CD4-positive, alpha-beta memory T cell (primary cell): ENCODE measurements around the gene GCNT2. TPM values are rescaled to one million over a fixed set of nuclear protein-coding genes. Genes with fewer than 3 reads are reported as not detected.

Source experiments
- CTCF ChIA-PET: fragments of 350-600 bp; sonication (Branson Sonifier 250); formaldehyde crosslinking; loops from one replicate; lab custom pipeline; 2021; ENCODE audit warnings: inconsistent platforms; ENCODE audit not compliant: partially characterized antibody; lab: Charles Lee
- POLR2A ChIA-PET: fragments of 350-600 bp; sonication (Branson Sonifier 250); formaldehyde crosslinking; loops from one replicate; lab custom pipeline; 2021; ENCODE audit not compliant: partially characterized antibody; lab: Charles Lee
- DNase-seq, 5 donors: peaks; one replicate each; pipeline versions ENCODE4 v3.0.0 to v3.0.0-alpha.2; 2020 to 2022; ENCODE audit warnings: mixed read lengths in 1 of 5
- H3K27ac ChIP-seq: one replicate; pipeline ENCODE4 v1.7.0; 2013; ENCODE audit warnings: low read depth, low read length
- H3K27me3 ChIP-seq: 2 replicates; pipeline ENCODE4 v1.7.0; 2013; ENCODE audit warnings: mild to moderate bottlenecking, low read length, moderate library complexity; ENCODE audit not compliant: insufficient read depth
- H3K36me3 ChIP-seq: 2 replicates; pipeline ENCODE4 v1.7.0; 2013; ENCODE audit warnings: mild to moderate bottlenecking, low read length, moderate library complexity; ENCODE audit not compliant: insufficient read depth
- H3K4me1 ChIP-seq: 2 replicates; pipeline ENCODE4 v1.7.0; 2013; ENCODE audit warnings: mild to moderate bottlenecking, low read length, moderate library complexity; ENCODE audit not compliant: insufficient read depth
- H3K4me3 ChIP-seq, 2 donors: one replicate each; pipeline ENCODE4 v1.7.0; 2013; ENCODE audit warnings: low read length in 2 of 2, mild to moderate bottlenecking in 1 of 2
- H3K9me3 ChIP-seq, 2 donors: one replicate each; pipeline ENCODE4 v1.7.0; 2013; ENCODE audit warnings: low read length in 2 of 2, control low read depth in 1 of 2; ENCODE audit not compliant: control insufficient read depth in 1 of 2
- H3K27ac Mint-ChIP-seq, 7 donors: one replicate each; pipeline ENCODE4 v1.8.0; 2020 to 2021; ENCODE audit warnings: mixed read lengths in 7 of 7, mild to moderate bottlenecking in 6 of 7, inconsistent platforms in 3 of 7, moderate library complexity in 3 of 7
- H3K27me3 Mint-ChIP-seq, 2 donors: one replicate each; pipeline ENCODE4 v1.8.0; 2020 to 2021; ENCODE audit warnings: mixed read lengths in 2 of 2
- H3K36me3 Mint-ChIP-seq, 2 donors: one replicate each; pipeline ENCODE4 v1.8.0; 2020 to 2021; ENCODE audit warnings: mixed read lengths in 2 of 2, inconsistent platforms in 1 of 2, mild to moderate bottlenecking in 1 of 2
- H3K4me1 Mint-ChIP-seq, 4 donors: one replicate each; pipeline ENCODE4 v1.8.0; 2020 to 2021; ENCODE audit warnings: mixed read lengths in 4 of 4, mild to moderate bottlenecking in 1 of 4
- H3K4me3 Mint-ChIP-seq, 8 donors: one replicate each; pipeline ENCODE4 v1.8.0; 2020 to 2021; ENCODE audit warnings: mixed read lengths in 8 of 8, mild to moderate bottlenecking in 7 of 8, moderate library complexity in 6 of 8, inconsistent platforms in 3 of 8
- H3K9me3 Mint-ChIP-seq, 8 donors: one replicate each; pipeline ENCODE4 v1.8.0; 2020 to 2021; ENCODE audit warnings: mixed read lengths in 8 of 8, mild to moderate bottlenecking in 5 of 8, inconsistent platforms in 3 of 8, moderate library complexity in 1 of 8
- intact Hi-C: fragments of 100-400 bp; cut with micrococcal nuclease; formaldehyde crosslinking; loops from one replicate; pipeline ENCODE4 v1.15.1; 2023
- polyA plus RNA-seq, 2 donors: library from polyadenylated mRNA; unstranded; fragments of 300-500 nt; fragmentation: Illumina TruSeq; gene quantifications; one replicate each; pipeline ENCODE4 v1.2.3, GENCODE V29; 2021
- total RNA-seq, 2 experiments: library from RNA; stranded (reverse); gene quantifications; one replicate each; pipeline ENCODE4 v1.2.3, GENCODE V29; 2021

The GCNT2 gene
- total and polyA plus RNA-seq, 4 experiments from 2014 or later: 0.75 to 4.2 (median 2.2) TPM

DNA sequence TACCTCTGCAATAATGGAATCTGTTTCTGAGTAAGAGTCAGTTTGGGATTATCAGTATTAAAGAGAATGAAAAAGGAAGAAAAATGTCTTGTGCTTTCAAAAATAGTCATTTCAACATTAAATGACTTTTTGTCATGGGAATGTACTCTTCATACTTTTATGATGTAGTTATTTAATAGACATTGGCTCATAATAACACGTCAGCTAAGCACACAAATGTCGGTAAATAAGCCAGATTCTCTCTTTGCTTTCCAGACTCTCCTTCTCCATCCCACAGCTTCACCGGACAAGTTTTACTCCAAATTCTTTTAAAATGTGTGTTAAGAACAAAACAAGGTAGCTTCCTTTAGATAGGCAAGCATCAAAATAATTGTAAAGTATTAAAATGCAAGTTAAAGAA, 97.3 kb downstream of the GCNT2 start:
- POLR2A ChIA-PET: no interaction called here
- no peak for DNase-seq

DNA sequence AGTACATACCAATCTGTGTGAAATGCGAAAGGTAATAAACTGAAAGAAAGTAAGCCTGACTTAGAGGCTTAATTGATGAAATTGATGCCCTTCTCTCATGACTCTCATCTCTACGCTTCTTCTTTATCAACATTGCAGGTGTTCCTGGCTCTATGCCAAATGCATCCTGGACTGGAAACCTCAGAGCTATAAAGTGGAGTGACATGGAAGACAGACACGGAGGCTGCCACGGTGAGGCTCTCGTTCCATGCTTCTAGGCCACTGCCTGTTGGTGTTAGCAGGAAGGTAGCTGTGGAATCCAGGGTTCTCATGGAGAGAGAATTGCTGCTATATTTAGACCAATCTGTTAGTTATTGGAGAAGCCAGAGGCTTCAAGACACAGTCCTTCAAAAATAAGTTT, 100.1 kb downstream of the GCNT2 start:
- ChIA-PET POLR2A (no interaction called here), CTCF (no interaction called here)
- no peak overlapping the region for H3K4me3 Mint-ChIP-seq
- peaks cover 0 to 2% (median 0%) of the 10 kb centered on the region in 8 donors for H3K9me3 Mint-ChIP-seq
- H3K27me3 ChIP-seq: no peaks in the 10 kb centered on the region
- H3K4me3 ChIP-seq: no peak overlapping the region
- H3K36me3 ChIP-seq: no peaks in the 10 kb centered on the region
- DNase-seq: no peak
- H3K27me3 Mint-ChIP-seq: no peaks in the 10 kb centered on the region
- H3K4me1 ChIP-seq: no peaks in the 10 kb centered on the region
- H3K27ac ChIP-seq: no peak overlapping the region
- H3K4me1 Mint-ChIP-seq: no peaks in the 10 kb centered on the region
- peaks cover 20 to 36% of the 10 kb centered on the region in 2 donors for H3K36me3 Mint-ChIP-seq
- intact Hi-C loops: no loop called here
- H3K27ac Mint-ChIP-seq: no peak overlapping the region
- H3K9me3 ChIP-seq: no peaks in the 10 kb centered on the region

More for the DNA sequence above, 97.3 kb downstream of the GCNT2 start:
- peaks cover 13% of the 10 kb centered on the region in 2 donors for H3K36me3 Mint-ChIP-seq
- Histone ChIP-seq H3K27ac (no peak overlapping the region), H3K36me3 (no peaks in the 10 kb centered on the region), H3K4me3 (no peak overlapping the region), H3K9me3 (no peaks in the 10 kb centered on the region), H3K4me1 (no peaks in the 10 kb centered on the region), H3K27me3 (no peaks in the 10 kb centered on the region)
- H3K27ac Mint-ChIP-seq: no peak overlapping the region
- H3K9me3 Mint-ChIP-seq: peaks cover 0 to 2% (median 0%) of the 10 kb centered on the region in 8 donors
- intact Hi-C loops: no loop called here
- no peaks in the 10 kb centered on the region for H3K27me3 Mint-ChIP-seq
- no peak overlapping the region for H3K4me3 Mint-ChIP-seq
- peaks cover 0 to 3% (median 0%) of the 10 kb centered on the region in 4 donors for H3K4me1 Mint-ChIP-seq
- CTCF ChIA-PET: no interaction called here

DNA sequence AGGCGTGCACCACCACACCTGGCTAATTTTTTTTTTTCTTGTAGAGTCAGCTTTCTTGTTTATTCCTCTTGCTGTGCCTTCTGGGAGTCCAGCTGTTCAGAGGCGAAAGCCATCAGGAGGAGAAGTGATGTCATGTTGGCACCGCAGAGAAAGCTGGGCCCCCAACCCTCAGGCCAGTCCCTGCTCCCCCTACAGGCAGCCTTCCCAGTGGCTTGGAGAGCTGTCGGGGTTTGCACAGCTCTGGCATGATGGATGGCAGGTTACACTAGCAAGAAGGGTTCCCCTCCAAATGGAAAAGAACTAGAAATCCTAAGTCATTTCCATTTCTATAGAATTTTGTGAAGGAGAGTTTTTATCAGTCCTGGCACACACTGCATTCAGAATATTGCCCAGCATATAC, 100.7 kb downstream of the GCNT2 start:
- Mint-ChIP-seq H3K4me1 (no peaks in the 10 kb centered on the region), H3K27me3 (no peaks in the 10 kb centered on the region), H3K36me3 (peaks cover 24 to 42% of the 10 kb centered on the region in 2 donors), H3K9me3 (peaks cover 0 to 2% (median 0%) of the 10 kb centered on the region in 8 donors), H3K27ac (no peak overlapping the region), H3K4me3 (no peak overlapping the region)
- H3K27ac ChIP-seq: no peak overlapping the region
- ChIA-PET POLR2A (no interaction called here), CTCF (no interaction called here)
- no peak overlapping the region for H3K4me3 ChIP-seq
- no peaks in the 10 kb centered on the region for H3K4me1 ChIP-seq
- no peaks in the 10 kb centered on the region for H3K27me3 ChIP-seq
- H3K36me3 ChIP-seq: no peaks in the 10 kb centered on the region
- intact Hi-C loops: no loop called here
- no peak for DNase-seq
- H3K9me3 ChIP-seq: no peaks in the 10 kb centered on the region

DNA sequence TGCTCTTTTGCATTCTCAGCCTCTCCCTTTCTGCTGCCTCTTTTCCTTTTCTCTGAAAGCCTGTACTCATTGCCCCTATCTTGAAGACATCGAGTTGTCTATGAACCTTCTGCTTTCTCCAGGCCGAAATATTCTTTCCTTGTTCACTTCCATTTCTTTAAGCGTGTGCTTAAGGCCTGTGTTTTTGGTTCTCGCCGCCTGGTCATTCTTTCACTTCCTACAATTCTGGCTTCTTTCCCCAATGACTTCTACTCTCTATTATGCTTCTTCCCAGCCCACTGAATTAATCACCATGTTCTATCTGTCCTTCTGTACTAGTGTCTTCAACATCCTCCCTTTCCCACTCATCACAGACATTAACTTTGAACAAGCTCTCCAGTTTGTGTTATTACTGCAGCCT, 103.7 kb downstream of the GCNT2 start:
- peaks cover 0 to 2% (median 0%) of the 10 kb centered on the region in 8 donors for H3K9me3 Mint-ChIP-seq

DNA sequence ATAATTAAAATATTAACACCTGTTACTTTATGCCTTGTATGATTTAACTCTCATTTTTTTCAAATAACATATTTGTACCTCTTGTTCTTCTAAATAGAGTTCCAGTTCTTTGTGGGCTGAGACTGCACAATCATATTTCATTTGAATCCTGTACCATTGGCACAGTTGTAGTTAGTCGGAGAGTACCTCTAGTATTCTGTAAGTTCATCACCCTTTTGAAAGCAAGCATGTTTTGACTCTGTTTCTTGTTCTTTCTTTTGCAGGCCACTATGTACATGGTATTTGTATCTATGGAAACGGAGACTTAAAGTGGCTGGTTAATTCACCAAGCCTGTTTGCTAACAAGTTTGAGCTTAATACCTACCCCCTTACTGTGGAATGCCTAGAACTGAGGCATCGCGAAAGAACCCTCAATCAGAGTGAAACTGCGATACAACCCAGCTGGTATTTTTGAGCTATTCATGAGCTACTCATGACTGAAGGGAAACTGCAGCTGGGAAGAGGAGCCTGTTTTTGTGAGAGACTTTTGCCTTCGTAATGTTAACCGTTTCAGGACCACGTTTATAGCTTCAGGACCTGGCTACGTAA, 105.1 kb downstream of the GCNT2 start:
- DNase-seq: no peak
- H3K27ac ChIP-seq: no peak overlapping the region
- H3K27me3 ChIP-seq: no peaks in the 10 kb centered on the region
- Mint-ChIP-seq H3K9me3 (peaks cover 0 to 2% (median 0%) of the 10 kb centered on the region in 8 donors), H3K4me3 (no peak overlapping the region), H3K27ac (no peak overlapping the region), H3K36me3 (peaks cover 22 to 44% of the 10 kb centered on the region in 2 donors), H3K27me3 (no peaks in the 10 kb centered on the region), H3K4me1 (no peaks in the 10 kb centered on the region)
- H3K4me1 ChIP-seq: no peaks in the 10 kb centered on the region
- intact Hi-C loops: no loop called here
- ChIA-PET POLR2A (no interaction called here), CTCF (no interaction called here)
- no peak overlapping the region for H3K4me3 ChIP-seq
- no peaks in the 10 kb centered on the region for H3K9me3 ChIP-seq
- no peaks in the 10 kb centered on the region for H3K36me3 ChIP-seq

More for the DNA sequence above, 103.7 kb downstream of the GCNT2 start:
- H3K9me3 ChIP-seq: no peaks in the 10 kb centered on the region
- H3K4me1 ChIP-seq: no peaks in the 10 kb centered on the region
- no peak for DNase-seq
- no peak overlapping the region for H3K4me3 ChIP-seq
- no peaks in the 10 kb centered on the region for H3K27me3 ChIP-seq
- no peaks in the 10 kb centered on the region for H3K36me3 ChIP-seq
- Mint-ChIP-seq H3K4me1 (no peaks in the 10 kb centered on the region), H3K36me3 (peaks cover 24 to 47% of the 10 kb centered on the region in 2 donors), H3K4me3 (no peak overlapping the region), H3K27ac (no peak overlapping the region), H3K27me3 (no peaks in the 10 kb centered on the region)
- ChIA-PET POLR2A (no interaction called here), CTCF (no interaction called here)
- intact Hi-C loops: no loop called here
- H3K27ac ChIP-seq: no peak overlapping the region

DNA sequence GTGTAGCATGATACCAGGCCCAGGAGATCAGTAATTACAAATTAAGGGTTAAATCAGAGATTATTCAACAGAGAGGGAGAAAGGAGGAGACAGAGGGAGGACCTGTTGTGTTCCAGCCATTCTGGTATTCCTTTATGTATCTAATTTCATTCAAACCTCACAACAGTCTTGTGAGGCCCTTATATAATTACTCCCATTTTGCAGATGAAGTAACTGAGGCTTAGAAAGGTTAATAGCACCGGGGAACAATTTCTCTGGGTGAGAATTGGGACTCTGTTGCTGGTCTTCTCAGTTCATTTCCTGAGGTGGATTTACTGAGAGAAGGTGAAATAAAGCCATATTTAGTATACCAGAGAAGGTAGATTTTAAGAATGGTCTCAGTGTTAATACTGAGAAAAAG, 106.6 kb downstream of the GCNT2 start:
- no peak overlapping the region for H3K4me3 ChIP-seq
- intact Hi-C loops: no loop called here
- no peak overlapping the region for H3K27ac ChIP-seq
- H3K36me3 ChIP-seq: no peaks in the 10 kb centered on the region
- no peaks in the 10 kb centered on the region for H3K4me1 ChIP-seq
- Mint-ChIP-seq H3K4me3 (no peak overlapping the region), H3K27ac (no peak overlapping the region), H3K27me3 (no peaks in the 10 kb centered on the region), H3K4me1 (no peaks in the 10 kb centered on the region), H3K36me3 (peaks cover 13 to 36% of the 10 kb centered on the region in 2 donors), H3K9me3 (peaks cover 0 to 2% (median 0%) of the 10 kb centered on the region in 8 donors)
- H3K9me3 ChIP-seq: no peaks in the 10 kb centered on the region
- no peak for DNase-seq
- CTCF ChIA-PET: no interaction called here
- POLR2A ChIA-PET: no interaction called here
- H3K27me3 ChIP-seq: no peaks in the 10 kb centered on the region

DNA sequence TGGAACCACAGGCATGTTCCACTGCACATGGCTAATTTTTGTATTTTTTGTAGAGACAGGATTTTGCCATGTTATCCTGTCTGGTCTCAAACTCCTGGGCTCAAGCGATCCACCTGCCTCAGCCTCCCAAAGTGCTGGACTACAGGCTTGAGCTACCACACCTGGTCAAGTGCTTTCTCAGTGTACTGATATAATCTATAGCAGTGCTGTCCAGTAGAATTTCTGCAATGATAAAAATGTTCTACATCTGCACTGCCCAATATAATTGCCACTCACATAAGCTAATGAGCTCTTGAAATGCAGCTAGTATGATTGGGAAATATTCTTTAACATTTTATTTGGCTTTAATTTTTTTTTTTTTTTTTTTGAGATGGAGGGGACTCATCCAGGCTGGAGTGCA, 109.0 kb downstream of the GCNT2 start:
- Histone ChIP-seq H3K27me3 (no peaks in the 10 kb centered on the region), H3K27ac (no peak overlapping the region), H3K4me3 (no peak overlapping the region), H3K9me3 (no peaks in the 10 kb centered on the region), H3K4me1 (no peaks in the 10 kb centered on the region), H3K36me3 (no peaks in the 10 kb centered on the region)
- intact Hi-C loops: no loop called here
- ChIA-PET POLR2A (no interaction called here), CTCF (interaction anchor here (0.7 kb wide), 1 partner anchor 536 kb away, joined by 3 read pairs; no protein-coding TSS in a partner anchor)
- H3K9me3 Mint-ChIP-seq: no peaks in the 10 kb centered on the region
- no peak overlapping the region for H3K4me3 Mint-ChIP-seq
- no peak overlapping the region for H3K27ac Mint-ChIP-seq
- no peaks in the 10 kb centered on the region for H3K4me1 Mint-ChIP-seq
- H3K27me3 Mint-ChIP-seq: no peaks in the 10 kb centered on the region
- H3K36me3 Mint-ChIP-seq: peaks cover 6 to 18% of the 10 kb centered on the region in 2 donors
- DNase-seq: no peak
